H1 (cell line): ENCODE measurements around the gene MFGE8. TPM values are rescaled to one million over a fixed set of nuclear protein-coding genes. Genes with fewer than 3 reads are reported as not detected.
A peak's percentile ranks its signal among the peaks of the same experiment; 100 is the strongest.

Experiments used
- CTCF ChIA-PET: fragments of 300-600 bp; sonication (Branson Sonifier 250); formaldehyde crosslinking; loops from one replicate; lab custom pipeline; 2021; ENCODE audit not compliant: partially characterized antibody; lab: Charles Lee
- POLR2A ChIA-PET: fragments of 300-600 bp; sonication (Branson Sonifier 250); formaldehyde crosslinking; loops from one replicate; lab custom pipeline; 2021; ENCODE audit warnings: inconsistent platforms; ENCODE audit not compliant: partially characterized antibody; lab: Charles Lee
- DNase-seq, 2 experiments: peaks; one replicate each; pipeline versions ENCODE4 v3.0.0 to v3.0.0-alpha.2; 2010 to 2022; ENCODE audit warnings: low spot score in 2 of 2, low read depth in 1 of 2, mixed read lengths in 1 of 2
- FAIRE-seq: peaks from 2 replicates; lab custom pipeline; 2011; peaks lifted over from hg19 to GRCh38; lab: Jason Lieb, UNC
- H2AFZ ChIP-seq: 2 replicates; pipeline ENCODE4 v1.8.1; 2012; ENCODE audit warnings: low read length, inconsistent platforms
- H2AK5ac ChIP-seq: 2 replicates; pipeline ENCODE4 v1.6.1; 2013; ENCODE audit warnings: low read depth, low read length
- H2BK120ac ChIP-seq: replicated peaks from 2 replicates; pipeline ENCODE3; 2013; ENCODE audit warnings: low read depth, low read length, inconsistent platforms
- H2BK12ac ChIP-seq: 2 replicates; pipeline ENCODE4 v1.6.1; 2013; ENCODE audit warnings: low read depth, low read length
- H2BK15ac ChIP-seq: 2 replicates; pipeline ENCODE4 v1.6.1; 2013; ENCODE audit warnings: low read length
- H2BK20ac ChIP-seq: 2 replicates; pipeline ENCODE4 v1.6.1; 2013; ENCODE audit warnings: low read length
- H2BK5ac ChIP-seq: 2 replicates; pipeline ENCODE4 v1.6.1; 2013; ENCODE audit warnings: low read depth, low read length
- H3K14ac ChIP-seq: 2 replicates; pipeline ENCODE4 v1.6.1; 2013; ENCODE audit warnings: inconsistent platforms; ENCODE audit not compliant: insufficient read length
- H3K18ac ChIP-seq: 2 replicates; pipeline ENCODE4 v1.6.1; 2013; ENCODE audit warnings: low read length; ENCODE audit errors: extremely low read depth
- H3K23ac ChIP-seq: 2 replicates; pipeline ENCODE4 v1.6.1; 2013; ENCODE audit warnings: inconsistent platforms; ENCODE audit not compliant: insufficient read length
- H3K23me2 ChIP-seq: 2 replicates; pipeline ENCODE4 v1.6.1; 2013; ENCODE audit warnings: low read depth, low read length
- H3K27ac ChIP-seq: 2 replicates; pipeline ENCODE4 v1.6.1; 2011; ENCODE audit warnings: low read depth, low read length, inconsistent platforms
- H3K27me3 ChIP-seq, 4 experiments: replicated peaks in 1 of 4; 1 replicate in 1 of 4; 2 replicates in 3 of 4; pipeline versions ENCODE4 v1.6.1 to v1.8.1; 2011 to 2013; ENCODE audit warnings: low read length in 3 of 4, mild to moderate bottlenecking in 3 of 4, inconsistent platforms in 2 of 4, mixed read lengths in 2 of 4, moderate library complexity in 1 of 4; ENCODE audit not compliant: control insufficient read depth in 3 of 4, insufficient read depth in 3 of 4; ENCODE audit errors: extremely low read depth in 1 of 4
- H3K36me3 ChIP-seq, 4 experiments: 2 replicates each; pipeline versions ENCODE4 v1.6.1 to v1.8.1; 2011 to 2013; ENCODE audit warnings: mild to moderate bottlenecking in 4 of 4, low read length in 3 of 4, moderate library complexity in 2 of 4, control low read depth in 1 of 4, inconsistent platforms in 1 of 4; ENCODE audit not compliant: insufficient read depth in 4 of 4, control insufficient read depth in 2 of 4
- H3K4ac ChIP-seq: replicated peaks from 2 replicates; pipeline ENCODE3; 2013; ENCODE audit warnings: low read length, low read depth, mixed read lengths, inconsistent platforms; ENCODE audit not compliant: insufficient read length
- H3K4me1 ChIP-seq, 4 experiments: replicated peaks in 1 of 4; 1 replicate in 1 of 4; 2 replicates in 3 of 4; pipeline versions ENCODE4 v1.6.1 to v1.8.1; 2011 to 2013; ENCODE audit warnings: low read length in 3 of 4, inconsistent platforms in 2 of 4, mixed read lengths in 1 of 4; ENCODE audit not compliant: insufficient read depth in 4 of 4, control insufficient read depth in 3 of 4
- H3K4me2 ChIP-seq, 2 experiments: 2 replicates each; pipeline versions ENCODE4 v1.6.1 to v1.8.1; 2011 to 2013; ENCODE audit warnings: low read depth in 2 of 2, low read length in 2 of 2, control low read depth in 1 of 2, inconsistent platforms in 1 of 2, mild to moderate bottlenecking in 1 of 2; ENCODE audit not compliant: insufficient read depth in 1 of 2
- H3K4me3 ChIP-seq, 4 experiments: fragments of 200-600, 300-600 bp in 1 of 4; sonication (generic), shearing (Covaris generic), sonication (Bioruptor Twin) in 1 of 4; 2 replicates each; pipeline versions ENCODE4 v1.5.1 to v1.8.1; 2011 to 2016; ENCODE audit warnings: low read length in 4 of 4, low read depth in 3 of 4, control low read depth in 2 of 4, inconsistent platforms in 2 of 4, mild to moderate bottlenecking in 2 of 4, mixed read lengths in 1 of 4, moderate library complexity in 1 of 4; ENCODE audit not compliant: insufficient read depth in 2 of 4; ENCODE audit errors: extremely low read depth in 1 of 4
- H3K56ac ChIP-seq: replicated peaks from 2 replicates; pipeline ENCODE3; 2013; ENCODE audit warnings: low read depth, mild to moderate bottlenecking, mixed read lengths, low read length, inconsistent platforms; ENCODE audit not compliant: insufficient read length
- H3K79me1 ChIP-seq: 2 replicates; pipeline ENCODE4 v1.6.1; 2013; ENCODE audit warnings: low read depth, low read length, control low read depth
- H3K79me2 ChIP-seq, 2 experiments: 2 replicates each; pipeline versions ENCODE4 v1.6.1 to v1.8.1; 2012 to 2013; ENCODE audit warnings: low read length in 2 of 2, mild to moderate bottlenecking in 2 of 2, inconsistent platforms in 1 of 2; ENCODE audit not compliant: insufficient read depth in 2 of 2, control insufficient read depth in 1 of 2
- H3K9ac ChIP-seq, 4 experiments: replicated peaks in 1 of 4; 1 replicate in 1 of 4; 2 replicates in 3 of 4; pipeline versions ENCODE4 v1.6.1 to v1.8.1; 2011 to 2013; ENCODE audit warnings: low read depth in 3 of 4, low read length in 3 of 4, control low read depth in 2 of 4, mild to moderate bottlenecking in 2 of 4, moderate library complexity in 2 of 4, inconsistent platforms in 1 of 4; ENCODE audit errors: extremely low read depth in 1 of 4
- H3K9me3 ChIP-seq, 2 experiments: 2 replicates each; pipeline versions ENCODE4 v1.6.1 to v1.8.1; 2012 to 2013; ENCODE audit warnings: mild to moderate bottlenecking in 2 of 2, moderate library complexity in 2 of 2, control low read depth in 1 of 2, inconsistent platforms in 1 of 2, low read depth in 1 of 2, low read length in 1 of 2, mixed read lengths in 1 of 2; ENCODE audit not compliant: insufficient read depth in 2 of 2
- H4K20me1 ChIP-seq, 2 experiments: replicated peaks in 1 of 2; 2 replicates each; pipeline versions ENCODE3 to v1.8.1; 2011 to 2013; ENCODE audit warnings: inconsistent platforms in 2 of 2, low read length in 2 of 2, mild to moderate bottlenecking in 1 of 2; ENCODE audit not compliant: insufficient read depth in 2 of 2, control insufficient read depth in 1 of 2
- H4K5ac ChIP-seq: 2 replicates; pipeline ENCODE4 v1.6.1; 2013; ENCODE audit warnings: low read length, low read depth, mixed read lengths, inconsistent platforms; ENCODE audit not compliant: insufficient read length
- H4K8ac ChIP-seq: 2 replicates; pipeline ENCODE4 v1.8.0; 2013; ENCODE audit warnings: mild to moderate bottlenecking, moderate library complexity, low read length, inconsistent platforms; ENCODE audit not compliant: insufficient read depth; ENCODE audit errors: extremely low read depth
- H4K91ac ChIP-seq: replicated peaks from 2 replicates; pipeline ENCODE3; 2013; ENCODE audit warnings: low read length, mixed read lengths, inconsistent platforms; ENCODE audit not compliant: insufficient read length
- ATF2 ChIP-seq: IDR thresholded peaks from 2 replicates; pipeline ENCODE4 v1.6.1; 2012; ENCODE audit warnings: low read length, inconsistent platforms
- SIN3A ChIP-seq, 2 experiments: IDR thresholded peaks in 1 of 2; conservative IDR thresholded peaks in 1 of 2; 2 replicates each; pipeline ENCODE4 v1.6.1; 2011 to 2012; ENCODE audit warnings: low read length in 2 of 2, improper control_type of control experiment in 1 of 2, low read depth in 1 of 2, mild to moderate bottlenecking in 1 of 2
- WGBS, 2 experiments: shearing (Covaris generic) in 1 of 2; methylation state at CpG; one replicate each; pipeline versions ENCODE4 v1.1.6 to v1.1.7; 2013 to 2015; ENCODE audit warnings: low lambda C conversion rate in 2 of 2, mixed read lengths in 2 of 2, inconsistent platforms in 1 of 2, low coverage in 1 of 2, missing lambda C conversion rate in 1 of 2; ENCODE audit not compliant: insufficient replicate concordance in 2 of 2, insufficient coverage in 1 of 2, insufficient read length in 1 of 2; ENCODE audit errors: extremely low coverage in 1 of 2, missing lambda C conversion rate in 1 of 2; 5-methylcytosine and 5-hydroxymethylcytosine counted together
- polyA plus RNA-seq, 7 experiments: library from polyadenylated mRNA; depleted of rRNA in 3 of 7; stranded (reverse) in 5 of 7; unstranded in 2 of 7; fragments of >200 nt in 5 of 7; fragments of 200-250 nt in 2 of 7; gene quantifications; 1 replicate in 5 of 7; 2 replicates in 1 of 7; 4 replicates in 1 of 7; pipeline versions ENCODE4 v1.2.1 to v1.2.3, GENCODE V29; 2011 to 2013; ENCODE audit warnings: missing spikeins in 2 of 7, mixed read lengths in 2 of 7
- total RNA-seq: library from RNA; stranded (reverse); fragmentation: NEBNext Ultra II Directional; extraction: Animal tissue kit (Norgen Biotek cat#: 25700); gene quantifications from 2 replicates; pipeline ENCODE4 v1.2.1, GENCODE V29; 2021

MFGE8 gene
- total and polyA plus RNA-seq, 2 of the 8 experiments (the other 6 are each of a cell fraction or from before 2014, with no cell fraction given): 1,237 to 2,117 TPM

DNA sequence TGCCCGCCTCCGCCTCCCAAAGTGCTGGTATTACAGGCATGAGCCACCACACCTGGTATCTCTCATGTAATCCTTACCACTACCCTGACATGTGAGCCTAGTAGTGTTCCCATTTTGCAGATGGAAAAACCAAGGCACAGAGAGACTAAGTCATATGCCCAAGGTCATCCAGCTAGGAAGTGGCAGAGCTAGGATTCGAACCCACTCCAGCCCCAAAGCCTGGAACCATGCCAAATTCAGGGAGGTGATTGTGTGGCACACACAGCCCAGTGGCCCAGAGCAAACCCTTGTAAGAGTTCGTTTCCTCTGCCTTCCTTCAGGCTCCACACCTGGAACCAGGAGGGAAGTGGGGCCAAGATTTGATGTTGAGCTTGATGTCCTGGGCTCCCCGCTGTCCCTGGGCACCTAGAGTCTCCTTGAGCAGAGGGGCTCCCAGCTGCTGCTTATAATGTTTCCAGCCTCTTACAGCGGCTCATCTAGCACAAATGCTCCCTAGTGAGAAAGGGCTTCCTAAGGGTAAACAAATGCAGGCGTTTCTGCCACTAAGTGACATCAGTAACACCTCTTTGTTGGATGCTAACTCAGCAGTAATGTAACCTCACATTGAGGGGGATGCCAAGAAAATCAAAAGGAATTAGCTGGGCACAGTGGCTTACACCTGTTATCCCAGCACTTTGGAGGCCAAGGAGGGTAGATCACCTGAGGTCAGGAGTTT, 21.5 kb downstream of the MFGE8 start:
- no peak overlapping the region for H2BK120ac ChIP-seq
- no peaks in the 10 kb centered on the region for H3K9me3 ChIP-seq
- no peak overlapping the region for H2AK5ac ChIP-seq
- H3K79me1 ChIP-seq: no peaks in the 10 kb centered on the region
- no peak overlapping the region for H3K4ac ChIP-seq
- H3K23me2 ChIP-seq: peaks cover 11% of the 10 kb centered on the region; the same call in 1 of the 2 replicates
- DNase-seq (no peak), FAIRE-seq (no peak)
- H4K20me1 ChIP-seq: peaks cover 0 to 2% of the 10 kb centered on the region in 2 experiments
- peaks cover 0 to 7% of the 10 kb centered on the region in 2 experiments; a peak in 1 of 4 replicates for H3K79me2 ChIP-seq
- H3K4me2 ChIP-seq: no peak overlapping the region
- H2BK15ac ChIP-seq: no peak overlapping the region
- H2BK5ac ChIP-seq: no peak overlapping the region
- H2AFZ ChIP-seq: no peak overlapping the region
- H2BK20ac ChIP-seq: no peak overlapping the region
- no peak overlapping the region for H4K5ac ChIP-seq
- peaks cover 0 to 6% (median 3%) of the 10 kb centered on the region in 4 experiments; a peak in 5 of 7 replicates for H3K4me1 ChIP-seq
- no peak overlapping the region for H3K23ac ChIP-seq
- H4K8ac ChIP-seq: no peak overlapping the region
- H3K27ac ChIP-seq: no peak overlapping the region
- no peak overlapping the region for H3K9ac ChIP-seq
- no peaks in the 10 kb centered on the region; a peak in 1 of 7 replicates for H3K27me3 ChIP-seq
- H3K4me3 ChIP-seq: no peak overlapping the region
- H2BK12ac ChIP-seq: 0 out of 2 replicates have a peak overlapping the region, but pooled peaks have one; percentile 27
- WGBS, 2 experiments: 81% methylated on average over 7 of the region's 7 CpGs; no CpG with 5 or more reads in 1 of the 2 experiments
- H4K91ac ChIP-seq: no peak overlapping the region
- H3K14ac ChIP-seq: no peak overlapping the region
- no peak overlapping the region; the same call in 1 of the 2 replicates for H3K18ac ChIP-seq
- H3K56ac ChIP-seq: no peak overlapping the region
- TF ChIP-seq ATF2: no peak
- TF ChIP-seq SIN3A (conservative IDR thresholded peaks at IDR 0.05 in 1 of 2, IDR thresholded peaks at IDR 0.05 in 1 of 2; ENCODE audit: low read depth in 1 of 2, low read length in 2 of 2): no peak
- TF ChIP-seq, all 59 proteins: peak for 0
- peaks cover 3 to 6% (median 5%) of the 10 kb centered on the region in 4 experiments; a peak in 2 of 8 replicates for H3K36me3 ChIP-seq
- ChIA-PET POLR2A (interaction anchor here (0.8 to 27.2 kb wide), 7 partner anchors 8 to 241 kb away, joined by 3 to 607 read pairs (median 4); partner anchors contain the start of gene MFGE8), CTCF (interaction anchor here (0.6 to 10.4 kb wide), 15 partner anchors 11 to 307 kb away, joined by 3 to 95 read pairs (median 3); no protein-coding TSS in a partner anchor)
